DOHH2 (cell line): ENCODE data around the gene ALB.

Source experiments
- CTCF ChIP-seq: fragments of 200-600 bp; sonication (generic); IDR thresholded peaks from one replicate; pipeline ENCODE4 v1.5.1; 2014; ENCODE audit warnings: antibody characterized with exemption, mild to moderate bottlenecking, low read depth, low read length; ENCODE audit not compliant: poor library complexity, severe bottlenecking
- EZH2phosphoT487 ChIP-seq: fragments of 200-600 bp; sonication (generic); IDR thresholded peaks from 2 replicates; pipeline ENCODE4 v1.6.1; 2017; ENCODE audit warnings: borderline replicate concordance, mild to moderate bottlenecking, antibody characterized with exemption, low read length, moderate library complexity, mixed read lengths

GRCh38 chr4:73438048-73438447, 34.0 kb downstream of the ALB start:
- TF ChIP-seq CTCF = no peak
- TF ChIP-seq EZH2phosphoT487 = no peak
